ENCODE measurements around the gene SFMBT1.
A peak's percentile ranks its signal among the peaks of the same experiment; 100 is the strongest.
"Not testable (repeated sequence)": the region's sequence is repeated elsewhere in the genome, so short reads cannot be mapped to it uniquely, and the experiment has no call there.

The SFMBT1 gene

DNA sequence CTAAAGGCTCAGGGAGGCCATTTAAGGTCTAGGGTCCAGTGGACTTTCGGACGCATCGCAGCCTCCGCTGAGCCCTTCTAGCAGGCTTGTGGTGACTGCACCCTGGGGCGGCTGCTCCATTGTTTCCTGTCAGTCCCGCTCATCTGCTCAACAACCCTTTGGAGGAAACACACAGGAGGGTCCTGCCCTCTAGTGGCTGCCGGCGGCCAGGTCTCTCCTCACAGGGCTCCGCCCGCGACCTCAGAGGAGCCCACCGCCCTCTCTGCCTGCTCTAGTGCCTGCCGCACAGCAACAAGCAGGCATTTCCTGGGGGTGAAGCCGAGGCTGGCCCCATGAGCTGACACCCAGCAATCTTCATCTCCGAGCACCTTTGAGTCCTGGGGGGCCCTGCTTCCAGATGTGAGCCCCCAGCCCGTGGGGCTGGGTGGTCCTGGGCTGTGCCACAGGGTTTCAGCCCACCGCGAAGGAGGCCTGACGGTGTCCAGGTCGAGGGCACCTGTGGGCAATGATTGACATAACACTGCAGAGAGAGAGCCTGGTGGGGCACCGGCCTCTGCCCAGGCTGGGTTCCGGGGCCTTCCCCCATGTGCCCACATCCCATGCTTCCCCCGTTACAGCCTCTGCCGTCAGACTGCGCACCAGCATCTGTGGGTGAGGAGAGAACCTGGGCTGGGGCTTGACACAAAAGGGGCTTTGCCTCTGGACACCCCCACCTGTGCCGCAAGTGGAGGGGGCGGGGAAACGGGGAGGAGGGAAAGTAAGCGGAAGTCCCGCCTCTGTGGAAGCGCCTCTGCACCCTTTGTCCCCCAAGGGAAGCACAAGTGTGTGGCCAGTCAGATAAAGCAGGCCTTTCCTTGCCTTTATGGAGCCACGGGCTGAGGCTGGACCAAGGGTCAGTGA lies 27.0 kb upstream of the SFMBT1 start:
- peak; percentile 60 for DNase-seq

DNA sequence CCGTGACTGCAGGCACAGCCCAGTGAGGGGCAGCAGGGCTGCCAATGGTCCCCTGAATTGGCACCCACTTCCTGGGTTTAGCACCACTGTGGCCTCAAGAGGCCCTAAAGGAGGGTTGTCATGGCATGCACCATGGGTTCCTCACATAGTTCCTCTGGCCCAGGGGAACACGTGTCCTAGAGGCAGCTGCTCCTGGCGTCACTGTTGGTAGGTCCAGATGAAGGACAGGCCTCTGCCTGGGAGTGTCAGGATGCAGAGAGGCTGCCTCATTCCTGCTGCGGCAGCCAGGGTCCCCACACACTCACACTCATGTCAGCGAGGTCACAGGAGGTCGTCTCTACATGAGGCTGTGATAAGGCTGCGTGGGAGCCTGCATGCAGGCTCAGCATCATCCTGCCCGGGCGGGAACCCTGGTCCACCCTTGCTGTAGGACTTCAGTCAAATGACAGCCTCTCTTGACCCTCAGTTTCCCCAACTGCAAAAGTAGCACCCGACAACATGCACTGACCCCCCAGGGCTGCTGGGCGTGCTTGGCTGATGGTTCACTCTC lies 26.1 kb upstream of the SFMBT1 start:
- DNase-seq = no peak

- DNase-seq = no peak
Observed at GRCh38 chr3:53069422-53070068, 23.7 kb upstream of the SFMBT1 start.

DNA sequence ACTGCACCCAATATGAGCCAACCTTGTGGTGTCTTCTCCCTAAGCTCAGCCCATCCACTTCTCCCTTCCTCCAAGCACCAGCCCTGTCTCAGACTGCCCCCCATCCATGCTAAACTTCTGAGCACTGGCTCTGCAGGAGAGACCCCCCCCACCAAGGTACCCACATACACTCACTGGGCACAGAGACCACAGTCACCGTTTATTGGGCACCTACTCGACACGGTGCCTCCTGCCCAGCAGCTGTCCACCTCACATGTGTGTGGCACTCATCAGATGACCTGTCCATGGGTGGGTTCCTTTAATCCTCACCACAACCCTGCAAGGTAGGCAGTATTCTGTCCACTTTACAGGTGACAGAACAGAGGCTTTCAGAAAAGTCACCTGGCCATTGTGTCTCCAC lies 22.3 kb upstream of the SFMBT1 start:
- no peak for DNase-seq

DNA sequence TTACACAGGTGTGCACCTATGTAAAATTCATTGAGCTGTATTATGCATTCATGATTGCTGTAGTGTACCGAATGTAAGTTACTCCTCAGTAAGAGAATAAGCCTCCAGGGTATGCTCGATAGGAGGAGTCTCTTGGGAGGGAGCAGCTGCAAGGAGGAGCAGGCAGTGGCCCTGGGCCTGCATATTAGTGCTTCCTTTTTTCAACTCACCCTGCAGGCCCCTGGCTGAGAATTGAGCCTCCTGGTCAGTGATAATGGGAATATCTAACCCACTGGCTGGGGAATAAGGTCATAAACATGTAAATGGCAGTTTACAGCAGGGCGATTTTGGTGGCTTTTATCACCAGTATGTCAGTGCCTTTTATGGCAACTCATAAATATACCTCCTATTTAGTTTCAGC lies 21.7 kb upstream of the SFMBT1 start:
- no peak for DNase-seq

DNA sequence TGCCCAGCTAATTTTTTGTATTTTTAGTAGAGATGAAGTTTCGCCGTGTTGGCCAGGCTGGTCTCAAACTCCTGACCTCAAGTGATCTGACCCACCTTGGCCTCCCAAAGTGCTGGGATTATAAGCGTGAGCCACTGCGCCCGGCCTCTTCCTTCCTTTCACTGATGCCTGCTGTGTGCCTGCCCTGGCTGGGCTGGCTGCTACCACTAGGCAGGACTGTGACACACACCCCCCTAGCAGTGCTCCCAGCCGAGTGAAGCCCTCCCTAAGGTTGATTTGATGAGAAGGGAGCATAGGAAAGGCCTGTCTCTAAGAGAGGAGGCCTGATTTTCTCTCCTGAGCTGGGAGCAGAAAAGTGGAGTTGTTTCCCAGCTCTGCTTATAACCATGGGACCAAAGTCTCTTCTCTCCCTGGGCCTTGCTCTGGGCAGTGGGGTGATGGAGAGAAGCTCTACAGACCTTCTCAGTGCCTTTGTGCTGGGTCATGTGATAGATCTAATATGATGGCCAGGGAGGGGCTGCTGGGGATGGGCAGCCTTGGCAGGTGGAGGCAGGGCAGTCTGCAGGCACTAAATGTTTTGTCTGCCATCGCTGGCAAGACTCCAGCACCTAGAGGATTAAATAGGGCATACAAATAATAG lies 20.1 kb upstream of the SFMBT1 start:
- DNase-seq = no peak

DNA sequence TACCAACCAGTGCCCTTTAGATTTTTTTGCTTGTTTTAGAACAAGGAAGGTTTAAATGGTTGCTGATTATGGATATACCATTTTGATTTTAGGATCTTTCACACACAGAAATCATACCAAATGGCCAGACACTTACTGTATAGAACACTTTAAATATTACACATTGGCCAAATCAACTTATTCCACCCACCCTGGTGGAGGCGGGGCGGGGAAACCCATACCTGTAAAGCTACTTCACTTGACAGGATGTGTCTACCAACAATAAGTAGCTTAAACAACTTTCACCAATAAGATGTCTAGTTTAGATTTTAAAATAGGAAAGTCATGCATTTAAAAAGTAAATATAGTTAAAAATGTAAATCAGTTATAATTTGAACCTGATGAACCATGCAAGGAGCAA lies 17.0 kb upstream of the SFMBT1 start:
- DNase-seq = no peak

DNA sequence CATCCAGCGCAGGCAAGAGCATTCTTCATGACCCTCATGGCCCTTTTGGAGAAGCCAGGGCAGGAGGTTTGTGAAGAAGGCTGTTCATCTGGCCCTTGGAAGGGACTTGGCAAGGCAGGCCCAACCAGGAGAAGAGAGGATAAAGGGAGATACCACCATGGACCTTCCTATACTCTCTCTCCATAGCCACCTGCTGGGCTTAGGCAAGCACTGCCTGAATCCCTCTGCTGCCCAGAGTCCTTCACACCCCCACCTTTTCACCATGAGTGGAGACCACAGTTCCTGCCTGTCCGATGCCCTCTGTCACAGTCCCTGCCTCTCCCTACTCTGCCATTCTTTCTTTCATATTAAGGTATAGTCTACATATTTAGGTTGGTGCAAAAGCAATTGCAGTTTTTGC lies 10.6 kb upstream of the SFMBT1 start:
- no peak for DNase-seq

DNA sequence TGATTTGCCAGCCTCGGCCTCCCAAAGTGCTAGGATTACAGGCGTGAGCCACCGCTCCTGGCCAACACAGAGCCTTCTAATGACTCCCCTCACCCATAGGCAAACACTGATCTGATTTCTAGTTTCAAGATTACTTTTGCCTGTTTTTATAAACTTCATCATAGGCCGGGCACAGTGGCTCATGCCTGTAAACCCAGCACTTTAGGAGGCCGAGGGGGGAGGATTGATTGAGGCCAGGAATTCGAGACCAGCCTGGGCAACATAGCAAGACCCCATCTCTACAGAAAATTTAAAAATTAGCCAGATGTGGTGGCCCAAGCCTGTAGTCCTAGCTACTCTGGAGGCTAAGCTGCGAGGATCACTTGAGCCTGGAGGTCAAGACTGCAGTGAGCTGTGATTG lies 8.4 kb upstream of the SFMBT1 start:
- not testable (repeated sequence) for DNase-seq

DNA sequence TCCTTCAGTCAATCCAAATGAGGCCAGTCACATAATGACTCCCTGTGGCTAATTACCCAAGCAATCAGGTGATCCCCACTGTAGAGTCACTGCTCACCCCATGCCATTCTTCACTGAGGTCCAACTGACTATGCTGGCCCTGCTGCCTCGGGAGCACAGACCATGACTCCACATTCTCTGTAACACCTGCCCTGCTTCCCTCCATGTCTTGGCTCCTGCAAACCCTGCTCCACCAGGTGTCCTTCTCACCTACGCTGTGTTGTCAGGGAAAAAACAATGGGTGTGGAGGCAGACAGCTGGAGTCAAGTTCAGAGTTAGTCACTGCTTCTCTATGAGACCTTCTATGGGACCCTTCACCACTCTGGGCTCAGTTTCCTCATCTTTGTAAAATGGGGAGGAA lies 6.1 kb upstream of the SFMBT1 start:
- DNase-seq = no peak

GRCh38 chr3:53049987-53050386 lies 4.1 kb upstream of the SFMBT1 start:
- DNase-seq = no peak

DNA sequence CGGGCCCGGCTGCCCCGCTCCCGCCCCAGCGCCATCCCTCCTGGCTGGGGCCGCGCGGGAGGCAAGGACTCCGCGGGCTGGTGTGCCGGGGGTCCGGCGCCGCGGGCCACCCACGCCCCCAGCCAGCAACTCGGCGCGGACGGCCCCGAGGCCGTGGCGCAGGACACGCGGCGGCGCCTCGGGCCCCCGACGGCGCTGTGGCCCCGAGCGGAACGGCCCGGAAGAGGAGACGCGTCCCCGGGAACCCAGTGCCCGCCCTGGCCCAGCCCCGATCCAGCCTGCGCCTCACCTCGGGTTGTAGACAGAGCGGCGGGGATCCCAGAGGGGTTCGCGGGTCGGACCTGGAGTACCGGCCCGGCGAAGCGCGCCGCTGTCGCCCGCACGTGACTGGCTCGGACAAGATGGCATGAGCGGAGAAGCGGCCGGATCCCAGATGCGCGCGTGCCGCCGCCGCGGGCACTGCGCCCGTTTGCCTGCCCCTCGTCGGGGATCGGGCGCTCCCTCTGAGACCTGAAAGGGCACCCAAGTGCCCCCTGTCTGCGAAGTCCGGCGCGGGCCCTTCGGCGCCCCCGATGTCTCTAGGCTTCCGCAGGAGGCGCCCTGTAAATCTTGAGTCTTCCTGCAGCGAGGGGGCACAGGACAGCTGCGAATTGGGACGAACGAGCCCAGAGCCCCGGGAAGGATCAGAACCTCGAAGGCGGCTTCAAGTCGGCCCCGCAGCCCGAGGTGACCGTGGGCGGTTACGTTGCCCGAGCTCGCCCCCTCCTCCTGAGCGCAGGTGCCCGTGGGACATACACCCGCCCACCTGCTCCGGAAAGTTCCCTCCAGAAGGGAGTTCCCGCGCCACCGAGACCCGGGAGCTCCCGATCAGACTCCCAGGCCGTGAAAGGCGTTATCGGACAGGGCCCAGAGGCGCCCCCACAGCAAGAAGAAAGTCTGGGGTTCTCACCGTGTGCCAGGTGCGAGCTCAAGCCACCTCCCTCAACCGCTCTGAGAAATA lies 598 bp upstream of the SFMBT1 start:
- DNase-seq = peak; percentile 42

DNA sequence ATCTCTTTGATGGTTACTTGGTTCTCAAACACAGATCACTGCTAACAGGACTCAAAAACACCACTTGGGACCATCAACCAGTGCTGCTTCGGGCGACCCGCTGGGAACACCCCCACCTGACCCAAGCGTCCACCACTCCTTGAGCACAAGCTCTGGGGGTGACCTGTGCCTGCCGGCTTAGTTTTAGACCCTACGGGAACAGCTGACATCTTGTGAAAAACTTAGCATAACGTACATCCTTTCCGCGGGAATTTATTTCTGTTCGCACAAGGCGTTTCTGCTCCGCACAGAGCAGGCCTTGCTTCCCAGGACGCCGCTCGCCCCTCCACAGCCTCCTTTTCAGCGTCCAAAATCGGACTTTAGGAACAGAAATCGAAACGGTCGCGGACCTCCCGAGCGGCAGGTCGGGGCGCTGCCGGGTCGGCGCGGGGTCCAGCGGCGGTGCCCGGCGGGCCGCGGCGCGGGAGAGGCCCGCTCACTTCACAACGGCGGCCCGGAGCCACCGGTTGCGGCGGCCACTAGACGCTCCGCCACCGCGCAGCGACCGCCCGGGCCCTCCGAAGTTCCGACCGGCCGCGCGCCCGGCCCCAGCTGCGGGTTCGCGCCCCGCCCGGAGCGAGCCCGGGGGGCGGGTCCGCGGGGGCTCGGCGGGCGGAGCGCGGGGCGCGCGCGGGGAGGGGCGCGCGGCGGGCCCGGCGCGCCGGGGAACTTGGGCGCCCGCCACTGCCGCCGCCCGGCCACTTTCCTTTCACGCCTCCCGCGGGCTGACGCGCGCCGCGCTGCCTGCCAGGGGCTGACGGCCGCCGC lies 959 bp downstream of the SFMBT1 start:
- no peak for DNase-seq

DNA sequence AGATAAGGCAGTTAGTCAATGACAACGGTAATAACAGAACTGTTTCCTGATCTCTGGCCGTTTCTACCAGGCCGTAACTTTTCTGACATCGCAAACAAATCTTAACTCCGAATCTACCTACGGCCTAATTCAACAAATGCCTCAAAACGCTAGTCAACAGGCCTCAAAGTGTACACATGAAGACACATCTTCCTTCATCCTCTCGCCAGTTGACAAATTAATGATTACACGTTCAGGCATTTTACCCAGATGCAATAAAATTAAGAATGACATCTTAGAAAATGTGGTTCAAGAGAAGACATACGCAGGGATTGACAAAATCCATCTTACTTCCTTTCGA lies 1.5 kb downstream of the SFMBT1 start:
- DNase-seq = no peak

GRCh38 chr3:53043738-53044137 lies 2.1 kb downstream of the SFMBT1 start:
- DNase-seq = no peak

- DNase-seq = no peak
Observed at GRCh38 chr3:53042651-53043050, 3.2 kb downstream of the SFMBT1 start.

DNA sequence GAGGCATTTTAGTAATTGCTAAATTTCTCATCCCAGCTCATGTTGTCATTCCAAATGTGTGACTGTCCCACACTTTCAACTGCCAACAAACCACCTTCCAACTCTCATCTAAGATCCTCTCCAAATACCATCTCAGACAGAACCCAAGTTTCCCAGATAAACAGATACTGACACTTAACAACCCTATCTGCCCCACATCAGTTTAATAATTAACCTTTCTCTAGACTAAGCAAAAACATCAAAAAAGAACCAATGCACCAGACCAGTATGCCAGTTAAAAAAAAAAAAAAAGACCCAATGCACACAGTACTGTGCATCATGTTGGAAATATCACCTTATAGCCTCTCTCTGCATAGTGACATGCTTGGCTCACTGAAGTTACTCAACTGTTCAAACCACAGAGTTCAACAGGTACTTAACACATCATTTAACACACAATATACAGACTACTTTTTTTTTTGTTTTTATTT lies 5.5 kb downstream of the SFMBT1 start:
- no peak for DNase-seq

- no peak for DNase-seq
Observed at GRCh38 chr3:53039376-53039752, 6.5 kb downstream of the SFMBT1 start.

- DNase-seq = no peak
Observed at GRCh38 chr3:53038679-53039375, 7.0 kb downstream of the SFMBT1 start.

GRCh38 chr3:53035825-53036619 lies 9.9 kb downstream of the SFMBT1 start:
- no peak for DNase-seq

All from NCI-H2171 treated with DMSO at 0.1 percent for 48 hours (cell line).